ENCODE results near the gene MAGEA6. TPM values are rescaled to one million over a fixed set of nuclear protein-coding genes. Genes with fewer than 3 reads are reported as not detected.
"Not testable (repeated sequence)": the region's sequence is repeated elsewhere in the genome, so short reads cannot be mapped to it uniquely, and the experiment has no call there.

Gene MAGEA6, protein sequence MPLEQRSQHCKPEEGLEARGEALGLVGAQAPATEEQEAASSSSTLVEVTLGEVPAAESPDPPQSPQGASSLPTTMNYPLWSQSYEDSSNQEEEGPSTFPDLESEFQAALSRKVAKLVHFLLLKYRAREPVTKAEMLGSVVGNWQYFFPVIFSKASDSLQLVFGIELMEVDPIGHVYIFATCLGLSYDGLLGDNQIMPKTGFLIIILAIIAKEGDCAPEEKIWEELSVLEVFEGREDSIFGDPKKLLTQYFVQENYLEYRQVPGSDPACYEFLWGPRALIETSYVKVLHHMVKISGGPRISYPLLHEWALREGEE
- total RNA-seq (2014; rRNA removed; shearing (Covaris generic)) = 23.7 and 25.3 TPM in 2 replicates

GRCh38 chrX:152769549-152770289, at the start of gene MAGEA6:
MAGEA6 (minus strand) TSS chrX:152769689; CDS start chrX:152767650, 2,039 bp downstream.
- not testable (repeated sequence) for DNase-seq (ENCODE audit: low read depth)

DNA sequence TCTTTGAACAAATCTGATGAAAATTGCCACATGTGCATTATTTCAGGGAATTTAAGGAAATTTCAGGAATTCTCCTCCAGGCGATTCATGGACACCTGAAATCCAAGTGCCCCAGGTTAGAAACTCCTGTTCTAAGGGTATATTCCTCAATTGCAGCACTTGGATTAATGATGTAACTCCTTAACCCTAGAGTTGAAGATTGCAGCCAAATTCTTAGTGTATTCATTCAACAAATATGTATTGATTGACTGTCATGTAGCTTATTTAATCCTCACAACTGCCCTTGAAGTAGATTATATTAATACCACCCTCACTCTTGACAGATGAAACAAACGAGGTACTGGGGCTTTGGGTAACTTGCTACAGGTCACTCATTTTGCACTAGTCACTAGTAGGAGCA, 49.8 kb upstream of the MAGEA6 start:
- no peak for DNase-seq (ENCODE audit: low read depth)

GRCh38 chrX:152818356-152818755, 48.9 kb upstream of the MAGEA6 start:
- no peak for DNase-seq (ENCODE audit: low read depth)

GRCh38 chrX:152817078-152817764, 47.7 kb upstream of the MAGEA6 start:
- DNase-seq (ENCODE audit: low read depth) = peak; percentile 67

GRCh38 chrX:152814048-152814447, 44.6 kb upstream of the MAGEA6 start:
- DNase-seq (ENCODE audit: low read depth) = no peak

DNA sequence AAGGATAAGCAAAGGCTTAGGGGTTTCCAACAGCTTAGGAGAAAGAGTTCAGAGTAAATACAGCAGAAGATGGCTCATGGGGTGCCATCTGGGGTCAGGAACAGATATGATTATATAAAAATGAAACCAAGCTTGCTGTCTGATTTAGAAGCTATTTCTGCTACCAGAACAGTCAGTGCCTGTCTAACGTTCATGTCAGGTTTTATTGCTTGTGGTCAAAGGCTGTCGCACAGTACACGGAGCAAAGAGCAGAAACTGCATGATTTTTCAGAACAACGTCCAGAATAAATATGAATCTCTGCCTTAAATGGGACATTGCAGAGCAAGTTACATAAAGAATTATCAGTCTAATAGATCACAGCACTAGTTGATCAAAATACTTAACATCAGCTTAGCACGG, 43.7 kb upstream of the MAGEA6 start:
- no peak for DNase-seq (ENCODE audit: low read depth)

- DNase-seq (ENCODE audit: low read depth) = peak; percentile 59
Measured at GRCh38 chrX:152810403-152810802, 40.9 kb upstream of the MAGEA6 start.

GRCh38 chrX:152806035-152806434, 36.5 kb upstream of the MAGEA6 start:
- peak; percentile 15 for DNase-seq (ENCODE audit: low read depth)

GRCh38 chrX:152798945-152799344, 29.5 kb upstream of the MAGEA6 start:
- DNase-seq (ENCODE audit: low read depth) = no peak

GRCh38 chrX:152787062-152787461, 17.6 kb upstream of the MAGEA6 start:
- not testable (repeated sequence) for DNase-seq (ENCODE audit: low read depth)

- not testable (repeated sequence) for DNase-seq (ENCODE audit: low read depth)
Measured at GRCh38 chrX:152766562-152766961, 2.9 kb downstream of the MAGEA6 start.

GRCh38 chrX:152761582-152761981, 7.9 kb downstream of the MAGEA6 start:
- not testable (repeated sequence) for DNase-seq (ENCODE audit: low read depth)

- DNase-seq (ENCODE audit: low read depth) = not testable (repeated sequence)
Measured at GRCh38 chrX:152759544-152759943, 9.9 kb downstream of the MAGEA6 start.

DNA sequence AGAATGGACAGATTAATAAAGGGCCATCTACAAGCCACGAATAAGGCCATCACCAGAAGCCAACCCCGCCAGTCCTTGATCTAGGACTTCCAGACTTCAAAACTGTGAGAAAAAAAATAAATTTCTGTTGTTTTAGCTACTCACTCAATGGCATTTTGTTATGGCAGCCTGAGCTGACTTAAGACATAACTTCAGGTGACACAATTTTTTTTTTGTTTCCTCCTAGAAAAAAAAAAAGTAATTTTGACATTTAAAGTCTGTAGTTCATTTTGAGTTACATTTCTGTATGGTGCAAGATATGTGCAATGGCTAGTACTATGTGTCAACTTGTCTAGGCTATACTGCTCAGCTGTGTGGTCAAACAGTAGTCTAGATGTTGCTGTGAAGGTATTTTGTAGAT, 10.6 kb downstream of the MAGEA6 start, which contains the start of gene CSAG3:
CSAG3 (plus strand) TSS at position 301 of the 400 bp plus-strand sequence.
- DNase-seq (ENCODE audit: low read depth) = not testable (repeated sequence)

- not testable (repeated sequence) for DNase-seq (ENCODE audit: low read depth)
Measured at GRCh38 chrX:152754871-152755270, 14.6 kb downstream of the MAGEA6 start.

GRCh38 chrX:152753686-152754650, 15.5 kb downstream of the MAGEA6 start, which contains the start of gene MAGEA2:
MAGEA2 (minus strand) TSS chrX:152753842; CDS start chrX:152751363, 2,479 bp downstream.
- DNase-seq (ENCODE audit: low read depth) = not testable (repeated sequence)

- DNase-seq (ENCODE audit: low read depth) = no peak
Measured at GRCh38 chrX:152738560-152738959, 30.9 kb downstream of the MAGEA6 start.

DNA sequence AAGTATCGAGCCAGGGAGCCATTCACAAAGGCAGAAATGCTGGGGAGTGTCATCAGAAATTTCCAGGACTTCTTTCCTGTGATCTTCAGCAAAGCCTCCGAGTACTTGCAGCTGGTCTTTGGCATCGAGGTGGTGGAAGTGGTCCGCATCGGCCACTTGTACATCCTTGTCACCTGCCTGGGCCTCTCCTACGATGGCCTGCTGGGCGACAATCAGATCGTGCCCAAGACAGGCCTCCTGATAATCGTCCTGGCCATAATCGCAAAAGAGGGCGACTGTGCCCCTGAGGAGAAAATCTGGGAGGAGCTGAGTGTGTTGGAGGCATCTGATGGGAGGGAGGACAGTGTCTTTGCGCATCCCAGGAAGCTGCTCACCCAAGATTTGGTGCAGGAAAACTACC, 33.0 kb downstream of the MAGEA6 start:
- DNase-seq (ENCODE audit: low read depth) = not testable (repeated sequence)

- no peak for DNase-seq (ENCODE audit: low read depth)
Measured at GRCh38 chrX:152735860-152736511, 33.5 kb downstream of the MAGEA6 start.

GRCh38 chrX:152735101-152735500, 34.4 kb downstream of the MAGEA6 start:
- no peak for DNase-seq (ENCODE audit: low read depth)
